ENCODE data around the gene GPT2. TPM values are rescaled to one million over a fixed set of nuclear protein-coding genes. Genes with fewer than 3 reads are reported as not detected.

The GPT2 gene
- total RNA-seq, 4 donors from 2014 or later, result 5.5 to 19.2 (median 13.2) TPM

DNA sequence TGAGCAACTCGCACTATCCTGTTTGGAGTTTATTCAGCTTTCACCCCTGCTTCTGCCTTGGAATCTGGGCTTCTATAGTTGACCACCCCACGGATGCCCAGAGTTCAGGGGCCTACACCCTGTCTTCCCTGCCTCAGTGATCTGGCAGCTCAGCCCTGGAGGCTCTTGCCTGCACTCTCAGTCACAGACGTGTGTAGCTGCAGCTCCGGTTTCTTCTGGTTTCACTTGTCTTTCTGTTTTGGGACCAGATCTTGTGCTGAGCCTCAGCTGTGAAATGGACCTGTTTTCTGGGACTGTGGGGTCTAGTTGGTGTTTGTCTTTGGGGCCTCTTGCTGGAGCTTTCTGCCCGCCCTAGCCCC, 5.8 kb downstream of the GPT2 start:
- DNase-seq, result no peak
- Histone ChIP-seq H3K4me3 (replicated peaks in 1 of 3) (no peak overlapping the region), H3K36me3 (no peaks in the 10 kb centered on the region), H3K9me3 (no peaks in the 10 kb centered on the region), H3K4me1 (peaks cover 4 to 7% of the 10 kb centered on the region in 2 donors), H3K27me3 (no peaks in the 10 kb centered on the region), H3K27ac (no peak overlapping the region)
- TF ChIP-seq, protein P1, sequence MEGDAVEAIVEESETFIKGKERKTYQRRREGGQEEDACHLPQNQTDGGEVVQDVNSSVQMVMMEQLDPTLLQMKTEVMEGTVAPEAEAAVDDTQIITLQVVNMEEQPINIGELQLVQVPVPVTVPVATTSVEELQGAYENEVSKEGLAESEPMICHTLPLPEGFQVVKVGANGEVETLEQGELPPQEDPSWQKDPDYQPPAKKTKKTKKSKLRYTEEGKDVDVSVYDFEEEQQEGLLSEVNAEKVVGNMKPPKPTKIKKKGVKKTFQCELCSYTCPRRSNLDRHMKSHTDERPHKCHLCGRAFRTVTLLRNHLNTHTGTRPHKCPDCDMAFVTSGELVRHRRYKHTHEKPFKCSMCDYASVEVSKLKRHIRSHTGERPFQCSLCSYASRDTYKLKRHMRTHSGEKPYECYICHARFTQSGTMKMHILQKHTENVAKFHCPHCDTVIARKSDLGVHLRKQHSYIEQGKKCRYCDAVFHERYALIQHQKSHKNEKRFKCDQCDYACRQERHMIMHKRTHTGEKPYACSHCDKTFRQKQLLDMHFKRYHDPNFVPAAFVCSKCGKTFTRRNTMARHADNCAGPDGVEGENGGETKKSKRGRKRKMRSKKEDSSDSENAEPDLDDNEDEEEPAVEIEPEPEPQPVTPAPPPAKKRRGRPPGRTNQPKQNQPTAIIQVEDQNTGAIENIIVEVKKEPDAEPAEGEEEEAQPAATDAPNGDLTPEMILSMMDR (IDR thresholded peaks at IDR 0.05), result no peak
- no peak for TF ChIP-seq POLR2A (IDR thresholded peaks at IDR 0.05)
- WGBS, 2 donors, result 82 to 96% methylated on average over 5 of the region's 5 CpGs
- intact Hi-C loops (cut with DNase I), result no loop called here

DNA sequence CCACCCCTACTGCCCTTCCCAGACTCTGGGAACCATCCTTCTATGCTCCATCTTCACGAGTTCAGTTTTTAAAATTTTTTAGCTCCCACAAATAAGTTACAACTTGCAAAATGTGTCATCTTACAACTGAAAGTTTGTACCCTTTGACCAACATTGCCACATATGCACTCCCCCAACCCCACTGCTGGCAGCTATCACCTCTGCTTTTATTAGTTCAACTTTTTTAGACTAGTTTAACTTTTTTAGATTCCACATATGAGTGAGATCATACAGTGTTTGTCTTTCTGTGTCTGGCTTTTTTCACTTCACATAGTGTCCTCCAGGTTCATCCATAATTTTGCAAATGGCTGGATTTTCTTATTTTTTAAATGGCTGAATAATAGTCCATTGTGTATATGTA, 7.7 kb downstream of the GPT2 start:
- Histone ChIP-seq H3K27ac (no peak overlapping the region), H3K4me3 (replicated peaks in 1 of 3) (no peak overlapping the region), H3K4me1 (no peaks in the 10 kb centered on the region), H3K9me3 (no peaks in the 10 kb centered on the region), H3K27me3 (no peaks in the 10 kb centered on the region), H3K36me3 (no peaks in the 10 kb centered on the region)
- TF ChIP-seq, protein P1 (IDR thresholded peaks at IDR 0.05), result no peak
- TF ChIP-seq POLR2A (IDR thresholded peaks at IDR 0.05), result no peak
- no peak for DNase-seq
- WGBS, 2 donors, result 83 to 89% methylated on average over 1 of the region's 1 CpG
- intact Hi-C loops (cut with DNase I), result no loop called here

DNA sequence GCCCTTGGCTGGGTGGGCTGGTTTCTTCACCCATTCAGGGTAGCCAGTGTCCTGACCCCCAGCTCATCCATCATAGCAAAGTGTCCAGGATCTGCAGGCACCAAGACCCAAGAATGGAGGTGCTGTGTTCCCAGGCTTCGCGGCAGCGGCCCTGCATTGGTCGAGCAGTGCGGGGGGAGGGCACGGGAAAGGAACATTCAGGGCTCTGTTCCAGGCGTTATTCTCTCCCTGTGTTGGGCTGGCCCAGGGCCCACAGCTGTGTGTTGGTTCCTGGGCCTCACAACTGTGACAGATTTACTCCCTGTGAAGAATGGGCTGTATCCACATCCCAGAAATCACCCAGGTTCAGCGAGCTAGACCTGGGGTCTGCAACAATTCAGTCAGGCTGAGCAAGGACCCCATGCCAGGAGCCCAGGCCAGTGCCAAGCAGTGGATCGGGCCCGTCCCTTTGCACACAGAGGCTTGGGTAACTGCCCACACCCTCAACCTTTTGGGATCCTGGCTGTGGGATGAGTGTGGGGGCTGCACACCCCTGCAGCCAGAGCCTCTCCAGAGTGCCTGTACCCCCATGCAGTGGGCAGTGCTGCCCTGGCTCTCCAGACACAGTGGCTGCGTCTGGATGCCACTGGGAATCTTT, 10.0 kb downstream of the GPT2 start:
- 74 to 80% methylated on average over 7 to 8 of the region's 11 CpGs for WGBS, 2 donors
- TF ChIP-seq, protein P1 (IDR thresholded peaks at IDR 0.05), result no peak
- TF ChIP-seq POLR2A (IDR thresholded peaks at IDR 0.05), result no peak
- Histone ChIP-seq H3K4me1 (no peaks in the 10 kb centered on the region), H3K27ac (no peak overlapping the region), H3K9me3 (no peaks in the 10 kb centered on the region), H3K36me3 (no peaks in the 10 kb centered on the region), H3K27me3 (no peaks in the 10 kb centered on the region), H3K4me3 (replicated peaks in 1 of 3) (no peak overlapping the region)
- intact Hi-C loops (cut with DNase I), result no loop called here
- DNase-seq, result peak in 1 of 2 donors; percentile 27

DNA sequence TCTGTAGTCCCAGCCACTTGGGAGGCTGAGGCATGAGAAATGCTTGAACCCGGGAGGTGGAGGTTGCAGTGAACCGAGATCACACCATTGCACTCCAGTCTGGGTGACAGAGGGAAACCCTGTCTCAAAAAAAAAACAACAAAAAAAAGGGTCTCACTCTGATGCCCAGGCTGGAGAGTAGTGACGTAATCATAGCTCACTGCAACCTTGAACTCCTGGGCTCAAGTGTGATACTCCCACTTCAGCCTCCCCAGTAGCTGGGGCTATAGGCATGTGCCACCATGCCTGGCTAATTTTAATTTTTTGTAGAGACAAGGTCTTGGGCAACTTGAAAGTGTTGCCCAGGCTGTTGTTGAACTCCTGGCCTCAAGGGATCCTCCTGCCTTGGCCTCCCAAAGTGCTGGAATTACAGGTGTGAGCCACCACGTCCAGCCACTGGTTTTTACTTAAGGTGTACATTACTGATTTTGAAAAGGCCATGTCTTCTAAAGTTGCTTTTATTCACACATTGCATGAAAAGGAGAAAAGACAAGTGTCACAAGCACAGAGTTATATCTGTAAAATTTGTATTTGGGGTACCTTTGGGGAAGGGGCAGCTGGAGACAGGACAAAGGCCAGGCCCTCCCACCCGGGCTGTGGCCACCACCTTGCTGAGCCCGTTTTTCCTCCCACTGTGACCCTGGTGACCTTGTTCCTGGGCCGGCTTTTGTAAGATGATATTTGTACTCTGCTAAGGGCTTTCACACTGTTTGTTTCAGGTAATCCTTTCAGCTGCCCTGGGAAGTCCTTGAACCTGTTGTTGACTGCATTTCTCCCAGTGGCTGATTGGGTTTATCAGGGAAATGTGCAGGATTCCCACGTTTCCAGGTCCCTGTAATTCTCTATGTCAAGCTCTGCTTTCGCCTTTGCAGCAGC, 11.5 kb downstream of the GPT2 start:
- H3K36me3 ChIP-seq, result no peaks in the 10 kb centered on the region
- TF ChIP-seq, protein P1 (IDR thresholded peaks at IDR 0.05), result no peak
- TF ChIP-seq POLR2A (IDR thresholded peaks at IDR 0.05), result no peak
- 77 to 78% methylated on average over 9 of the region's 9 CpGs for WGBS, 2 donors
- H3K9me3 ChIP-seq, result no peaks in the 10 kb centered on the region
- no peak overlapping the region for H3K27ac ChIP-seq
- intact Hi-C loops (cut with DNase I), result no loop called here
- no peak overlapping the region for H3K4me3 ChIP-seq (replicated peaks in 1 of 3)
- DNase-seq, result no peak
- H3K4me1 ChIP-seq, result no peaks in the 10 kb centered on the region
- no peaks in the 10 kb centered on the region for H3K27me3 ChIP-seq
